Naive thymus-derived CD8-positive, alpha-beta T cell (primary cell): ENCODE measurements around the gene CAMTA1. TPM values are rescaled to one million over a fixed set of nuclear protein-coding genes. Genes with fewer than 3 reads are reported as not detected.

Experiments
- ATAC-seq, 2 donors: fragments of 150-1000 bp; cut with Tn5 transposase in 1 of 2; sonication (Bioruptor Pico), chemical (Tn5 transposase) in 1 of 2; 1 replicate in 1 of 2; 2 replicates in 1 of 2; pipeline ENCODE4 v1.10.0; 2021; ENCODE audit warnings: mild to moderate bottlenecking in 2 of 2, moderate library complexity in 2 of 2
- POLR2A ChIA-PET: fragments of 350-600 bp; sonication (Branson Sonifier 250); formaldehyde crosslinking; loops from one replicate; lab custom pipeline; 2021; ENCODE audit warnings: antibody characterized with exemption; lab: Charles Lee
- DNase-seq, 10 donors: peaks; one replicate each; pipeline versions ENCODE4 v3.0.0 to v3.0.0-alpha.2; 2020 to 2022
- H3K27ac Mint-ChIP-seq, 10 donors: one replicate each; pipeline ENCODE4 v1.8.0; 2020 to 2022; ENCODE audit warnings: mild to moderate bottlenecking in 10 of 10, mixed read lengths in 10 of 10, moderate library complexity in 4 of 10, inconsistent platforms in 1 of 10
- H3K27me3 Mint-ChIP-seq, 5 donors: one replicate each; pipeline ENCODE4 v1.8.0; 2021 to 2022; ENCODE audit warnings: mixed read lengths in 5 of 5
- H3K36me3 Mint-ChIP-seq, 3 donors: one replicate each; pipeline ENCODE4 v1.8.0; 2020 to 2022; ENCODE audit warnings: mixed read lengths in 3 of 3, mild to moderate bottlenecking in 2 of 3, inconsistent platforms in 1 of 3
- H3K4me1 Mint-ChIP-seq, 4 donors: one replicate each; pipeline ENCODE4 v1.8.0; 2021 to 2022; ENCODE audit warnings: mixed read lengths in 4 of 4
- H3K4me3 Mint-ChIP-seq, 10 donors: one replicate each; pipeline ENCODE4 v1.8.0; 2020 to 2022; ENCODE audit warnings: mild to moderate bottlenecking in 10 of 10, mixed read lengths in 10 of 10, moderate library complexity in 6 of 10, inconsistent platforms in 1 of 10
- H3K9me3 Mint-ChIP-seq, 9 donors: one replicate each; pipeline ENCODE4 v1.8.0; 2020 to 2022; ENCODE audit warnings: mixed read lengths in 9 of 9, mild to moderate bottlenecking in 3 of 9, inconsistent platforms in 1 of 9, moderate library complexity in 1 of 9
- polyA plus RNA-seq, 3 donors: library from polyadenylated mRNA; unstranded; fragments of 300-500 nt; fragmentation: Illumina TruSeq; gene quantifications; one replicate each; pipeline ENCODE4 v1.2.3, GENCODE V29; 2021
- total RNA-seq, 8 experiments: library from RNA in 2 of 8; stranded (reverse) in 2 of 8; gene quantifications; one replicate each; pipeline ENCODE4 v1.2.3 and lab custom pipeline; 2021 to 2026

CAMTA1 gene
- total and polyA plus RNA-seq, 5 experiments from 2014 or later: 32.6 to 78.3 (median 47.3) TPM

DNA sequence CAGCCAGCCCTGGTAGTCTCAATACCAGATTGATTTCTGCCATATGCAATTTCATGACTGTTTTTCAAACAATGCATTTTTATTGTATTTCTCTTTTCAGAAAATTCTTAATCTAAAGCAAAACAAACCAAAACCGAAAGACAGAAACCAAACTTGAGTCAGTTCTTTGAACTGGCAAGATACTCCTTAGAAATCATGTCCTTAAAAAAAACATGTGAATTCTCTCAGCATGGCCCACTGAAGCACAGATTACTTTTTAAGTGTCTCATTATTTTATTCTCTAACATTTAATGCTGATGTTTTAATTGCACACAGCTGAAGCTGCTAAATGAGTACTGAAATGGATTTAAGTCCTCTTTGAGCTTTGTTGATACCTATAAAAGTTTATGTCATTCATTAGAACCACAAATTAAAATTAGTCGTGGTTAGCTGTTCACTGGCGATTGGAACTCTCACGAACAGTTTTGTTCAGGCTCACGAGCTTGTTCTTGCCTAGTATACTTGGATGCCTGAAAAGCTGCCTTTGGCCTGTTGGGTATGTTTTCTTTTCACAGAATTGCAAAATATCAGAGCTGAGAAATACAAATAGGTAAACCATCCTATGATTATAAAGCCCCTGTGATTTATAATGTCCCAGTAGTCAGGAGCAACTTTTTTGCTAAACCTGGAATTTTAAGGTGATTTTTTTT is 87.5 kb downstream of the CAMTA1 start:
- H3K4me1 Mint-ChIP-seq: peaks cover 11 to 34% (median 27%) of the 10 kb centered on the region in 4 donors
- POLR2A ChIA-PET: no interaction called here

DNA sequence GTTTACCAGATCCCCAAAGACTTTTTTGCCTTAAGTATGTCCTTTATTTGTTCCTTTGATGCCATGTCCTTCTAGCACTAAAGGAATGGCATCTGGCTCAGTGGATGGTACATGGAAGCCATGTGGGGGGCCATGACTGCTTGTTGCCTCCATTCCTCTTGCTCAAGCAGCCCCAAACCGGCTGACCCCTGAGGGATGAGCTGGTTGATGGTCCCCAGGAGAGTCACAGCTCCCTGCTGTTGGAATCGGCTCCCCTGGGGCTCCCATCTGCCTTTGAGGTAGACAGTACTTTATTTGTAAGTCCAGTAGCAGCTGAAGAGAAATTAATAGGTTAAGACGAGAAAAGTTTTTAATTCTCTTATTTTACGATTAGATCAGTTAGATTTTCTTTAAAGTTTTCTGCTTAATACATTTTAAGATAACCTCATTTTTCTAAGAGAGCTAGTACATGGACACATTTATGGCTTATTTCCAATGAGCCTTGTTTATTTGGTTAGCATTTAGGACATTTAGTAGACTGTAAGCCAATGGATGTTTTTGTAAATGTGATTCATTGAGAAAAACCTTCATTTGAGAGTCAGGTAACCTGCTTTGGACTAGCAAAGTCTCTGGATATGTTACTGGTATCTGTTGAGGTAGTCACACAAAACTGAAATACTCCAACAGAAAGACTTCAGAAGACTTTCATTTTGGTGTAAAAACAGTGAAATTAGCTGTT is 88.2 kb downstream of the CAMTA1 start:
- Mint-ChIP-seq H3K4me1 (peaks cover 6 to 28% (median 20%) of the 10 kb centered on the region in 4 donors), H3K36me3 (peaks cover 0 to 39% (median 9%) of the 10 kb centered on the region in 3 donors), H3K4me3 (no peak overlapping the region), H3K9me3 (no peaks in the 10 kb centered on the region), H3K27me3 (no peaks in the 10 kb centered on the region), H3K27ac (no peak overlapping the region)
- ATAC-seq (no peak), DNase-seq (no peak)
- POLR2A ChIA-PET: no interaction called here

More for the DNA sequence above, 87.5 kb downstream of the CAMTA1 start:
- Mint-ChIP-seq H3K4me3 (no peak overlapping the region), H3K36me3 (peaks cover 0 to 38% (median 9%) of the 10 kb centered on the region in 3 donors), H3K27ac (no peak overlapping the region), H3K27me3 (no peaks in the 10 kb centered on the region), H3K9me3 (no peaks in the 10 kb centered on the region)
- no peak for ATAC-seq
- DNase-seq: no peak

- no peak for ATAC-seq
- Mint-ChIP-seq H3K4me1 (peaks cover 4 to 21% (median 12%) of the 10 kb centered on the region in 4 donors), H3K9me3 (no peaks in the 10 kb centered on the region), H3K36me3 (peaks cover 0 to 43% (median 9%) of the 10 kb centered on the region in 3 donors), H3K4me3 (no peak overlapping the region), H3K27ac (peak overlapping the region in 1 of 10 donors; percentile 34), H3K27me3 (no peaks in the 10 kb centered on the region)
- POLR2A ChIA-PET: no interaction called here
- no peak for DNase-seq
Measured at GRCh38 chr1:6874298-6874697, 89.0 kb downstream of the CAMTA1 start.

- Mint-ChIP-seq H3K27ac (peak overlapping the region in 1 of 10 donors; percentile 38), H3K36me3 (peaks cover 0 to 15% (median 0%) of the 10 kb centered on the region in 3 donors), H3K27me3 (peaks cover 0 to 1% (median 0%) of the 10 kb centered on the region in 5 donors), H3K4me1 (peaks cover 0 to 7% (median 4%) of the 10 kb centered on the region in 4 donors), H3K9me3 (no peaks in the 10 kb centered on the region), H3K4me3 (no peak overlapping the region)
- DNase-seq: no peak
- no peak for ATAC-seq
- POLR2A ChIA-PET: no interaction called here
Measured at GRCh38 chr1:6880951-6881690, 95.9 kb downstream of the CAMTA1 start.

GRCh38 chr1:6882414-6882813 is 97.2 kb downstream of the CAMTA1 start:
- POLR2A ChIA-PET: no interaction called here
- ATAC-seq (no peak), DNase-seq (no peak)
- Mint-ChIP-seq H3K27ac (no peak overlapping the region), H3K4me3 (no peak overlapping the region), H3K36me3 (peaks cover 0 to 17% (median 0%) of the 10 kb centered on the region in 3 donors), H3K27me3 (peaks cover 0 to 1% (median 0%) of the 10 kb centered on the region in 5 donors), H3K9me3 (no peaks in the 10 kb centered on the region), H3K4me1 (peaks cover 0 to 8% (median 3%) of the 10 kb centered on the region in 4 donors)

- Mint-ChIP-seq H3K4me1 (peaks cover 0 to 7% (median 2%) of the 10 kb centered on the region in 4 donors), H3K9me3 (no peaks in the 10 kb centered on the region), H3K4me3 (no peak overlapping the region), H3K36me3 (peaks cover 0 to 17% (median 0%) of the 10 kb centered on the region in 3 donors), H3K27me3 (peaks cover 0 to 1% (median 0%) of the 10 kb centered on the region in 5 donors), H3K27ac (no peak overlapping the region)
- ATAC-seq (no peak), DNase-seq (no peak)
- POLR2A ChIA-PET: no interaction called here
Measured at GRCh38 chr1:6884652-6885153, 99.4 kb downstream of the CAMTA1 start.

GRCh38 chr1:6885426-6885825 is 100.2 kb downstream of the CAMTA1 start:
- Mint-ChIP-seq H3K4me3 (no peak overlapping the region), H3K36me3 (peaks cover 0 to 17% (median 0%) of the 10 kb centered on the region in 3 donors), H3K27ac (no peak overlapping the region), H3K4me1 (peaks cover 0 to 7% (median 2%) of the 10 kb centered on the region in 4 donors), H3K9me3 (no peaks in the 10 kb centered on the region), H3K27me3 (peaks cover 0 to 1% (median 0%) of the 10 kb centered on the region in 5 donors)
- POLR2A ChIA-PET: no interaction called here
- no peak for DNase-seq
- ATAC-seq: no peak

- no peak overlapping the region for H3K4me3 Mint-ChIP-seq
- POLR2A ChIA-PET: no interaction called here
- peaks cover 0 to 3% (median 0%) of the 10 kb centered on the region in 4 donors for H3K4me1 Mint-ChIP-seq
- peaks cover 0 to 14% (median 0%) of the 10 kb centered on the region in 3 donors for H3K36me3 Mint-ChIP-seq
- H3K9me3 Mint-ChIP-seq: no peaks in the 10 kb centered on the region
- DNase-seq (no peak), ATAC-seq (no peak)
- no peaks in the 10 kb centered on the region for H3K27me3 Mint-ChIP-seq
- no peak overlapping the region for H3K27ac Mint-ChIP-seq
Measured at GRCh38 chr1:6886523-6886922, 101.3 kb downstream of the CAMTA1 start.

GRCh38 chr1:6888268-6888667 is 103.0 kb downstream of the CAMTA1 start:
- Mint-ChIP-seq H3K36me3 (peaks cover 0 to 14% (median 0%) of the 10 kb centered on the region in 3 donors), H3K27me3 (no peaks in the 10 kb centered on the region)
- POLR2A ChIA-PET: no interaction called here

GRCh38 chr1:6888870-6889269 is 103.6 kb downstream of the CAMTA1 start:
- Mint-ChIP-seq H3K4me3 (no peak overlapping the region), H3K27me3 (no peaks in the 10 kb centered on the region), H3K4me1 (peaks cover 0 to 4% (median 2%) of the 10 kb centered on the region in 4 donors), H3K36me3 (peaks cover 0 to 14% (median 0%) of the 10 kb centered on the region in 3 donors), H3K27ac (peak overlapping the region in 1 of 10 donors; percentile 78), H3K9me3 (no peaks in the 10 kb centered on the region)
- DNase-seq (no peak), ATAC-seq (no peak)
- POLR2A ChIA-PET: no interaction called here

More at GRCh38 chr1:6888268-6888667, 103.0 kb downstream of the CAMTA1 start:
- DNase-seq (no peak), ATAC-seq (no peak)
- H3K9me3 Mint-ChIP-seq: no peaks in the 10 kb centered on the region
- H3K4me1 Mint-ChIP-seq: peaks cover 0 to 3% (median 0%) of the 10 kb centered on the region in 4 donors
- no peak overlapping the region for H3K4me3 Mint-ChIP-seq
- no peak overlapping the region for H3K27ac Mint-ChIP-seq

DNA sequence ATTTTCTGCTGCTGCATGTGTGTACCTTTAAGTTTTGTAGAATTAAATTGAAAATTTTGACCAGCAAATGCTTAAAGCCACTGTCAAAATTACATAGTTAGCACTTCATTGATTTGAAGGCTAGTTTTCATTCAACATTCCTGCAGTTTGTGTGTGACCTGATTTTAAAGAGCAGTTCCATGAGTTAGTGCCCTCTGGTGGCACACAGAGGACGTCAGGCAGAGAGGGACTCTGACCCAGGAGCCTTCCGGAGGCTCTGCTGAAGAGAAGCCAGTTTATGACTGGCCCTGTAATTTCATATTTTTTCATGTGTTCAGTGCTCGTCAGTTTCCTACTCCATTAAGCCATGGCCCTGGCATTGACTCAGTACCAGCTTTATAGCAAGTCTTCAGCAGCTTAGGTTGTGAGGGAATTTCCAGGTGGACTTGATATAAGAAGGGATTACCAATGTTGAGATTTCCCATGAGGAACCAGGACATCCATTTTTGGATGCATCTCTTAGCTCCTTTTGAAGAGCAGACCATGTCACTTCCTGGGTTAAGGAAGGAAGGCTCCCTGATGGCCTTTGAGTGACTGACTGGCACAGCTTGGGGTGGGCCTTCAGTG is 104.7 kb downstream of the CAMTA1 start:
- POLR2A ChIA-PET: no interaction called here
- no peak overlapping the region for H3K27ac Mint-ChIP-seq
- peak; percentile 38 to 63 for ATAC-seq

GRCh38 chr1:6890686-6891085 is 105.4 kb downstream of the CAMTA1 start:
- Mint-ChIP-seq H3K36me3 (peaks cover 0 to 13% (median 0%) of the 10 kb centered on the region in 3 donors), H3K27ac (no peak overlapping the region), H3K4me1 (peaks cover 0 to 11% (median 3%) of the 10 kb centered on the region in 4 donors), H3K4me3 (no peak overlapping the region), H3K27me3 (no peaks in the 10 kb centered on the region), H3K9me3 (no peaks in the 10 kb centered on the region)
- ATAC-seq: no peak
- DNase-seq: no peak
- POLR2A ChIA-PET: no interaction called here

More for the DNA sequence above, 104.7 kb downstream of the CAMTA1 start:
- Mint-ChIP-seq H3K4me1 (peaks cover 0 to 6% (median 3%) of the 10 kb centered on the region in 4 donors), H3K9me3 (no peaks in the 10 kb centered on the region), H3K27me3 (no peaks in the 10 kb centered on the region), H3K4me3 (no peak overlapping the region), H3K36me3 (peaks cover 0 to 14% (median 0%) of the 10 kb centered on the region in 3 donors)
- peak in 7 of 10 donors; percentile 4 to 41 (median 26) for DNase-seq
